CD1c-positive myeloid dendritic cell (primary cell): Measurements from ENCODE around the gene FGFR2.

ENCODE experiments used
- DNase-seq: peaks from one replicate; pipeline ENCODE4 v3.0.0-alpha.2; 2016; ENCODE audit errors: extremely low spot score

FGFR2 gene

GRCh38 chr10:121610798-121611323, 12.6 kb upstream of the FGFR2 start:
- no peak for DNase-seq

GRCh38 chr10:121609426-121610380, 11.5 kb upstream of the FGFR2 start:
- no peak for DNase-seq

DNA sequence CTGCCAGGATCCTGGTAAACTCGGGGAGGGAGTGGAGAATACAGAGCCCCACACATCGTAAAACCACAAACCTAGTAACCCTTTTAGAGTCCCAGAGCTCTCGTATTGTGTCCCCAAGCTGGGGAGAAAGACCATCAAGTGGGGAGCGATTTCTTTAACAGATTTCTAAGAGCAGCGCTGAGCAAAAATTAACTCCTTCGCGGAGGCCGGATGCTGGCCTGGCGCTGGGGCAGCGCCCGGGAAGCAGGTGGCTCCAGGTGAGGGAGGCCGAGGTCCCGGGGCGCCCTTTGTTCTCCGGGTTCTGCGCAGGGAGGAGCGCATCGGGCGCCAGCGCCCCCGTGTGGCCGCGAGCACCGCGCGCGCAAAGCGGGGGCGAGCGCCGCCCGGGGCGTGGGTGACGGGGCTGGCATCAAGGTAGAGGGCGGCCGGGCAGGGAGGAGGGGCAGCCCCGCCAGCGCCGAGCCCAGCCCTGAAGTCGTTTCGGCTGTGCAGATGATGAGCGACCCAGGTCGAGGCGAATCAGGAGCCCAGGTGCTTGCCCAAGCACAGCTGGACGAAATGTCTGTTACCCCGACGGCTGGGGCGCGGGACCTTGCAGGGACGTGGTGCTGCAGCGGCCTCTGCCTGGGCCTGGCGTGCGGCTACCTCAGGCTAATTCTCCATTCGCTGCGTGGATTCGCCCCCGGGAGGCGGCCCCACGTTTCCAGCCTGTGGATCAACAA, 10.4 kb upstream of the FGFR2 start:
- DNase-seq, result peak; percentile 34

GRCh38 chr10:121607310-121608055, 9.2 kb upstream of the FGFR2 start:
- no peak for DNase-seq

GRCh38 chr10:121605708-121606107, 7.5 kb upstream of the FGFR2 start:
- no peak for DNase-seq

- DNase-seq, result no peak
Observed at GRCh38 chr10:121601458-121601857, 3.2 kb upstream of the FGFR2 start.

DNA sequence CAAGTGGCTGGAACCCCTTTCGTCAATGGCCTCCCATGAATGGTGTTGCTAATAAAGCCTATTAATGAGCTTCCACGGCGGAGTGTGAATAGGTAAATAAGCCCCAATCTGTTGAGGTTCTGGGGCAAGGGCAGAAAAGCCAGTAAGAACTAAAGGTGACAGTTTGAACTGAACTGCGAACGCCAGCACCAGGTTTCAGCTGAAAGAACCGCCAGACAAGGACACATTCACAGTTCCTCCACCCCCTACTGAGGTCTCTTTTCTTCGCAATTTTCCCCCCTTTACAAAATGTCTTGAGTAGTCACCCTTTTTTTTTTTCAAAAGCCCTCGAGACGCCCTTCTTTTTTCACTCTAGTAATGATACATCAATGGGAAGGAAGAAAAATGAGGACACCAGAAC, 2.4 kb upstream of the FGFR2 start:
- DNase-seq, result no peak

DNA sequence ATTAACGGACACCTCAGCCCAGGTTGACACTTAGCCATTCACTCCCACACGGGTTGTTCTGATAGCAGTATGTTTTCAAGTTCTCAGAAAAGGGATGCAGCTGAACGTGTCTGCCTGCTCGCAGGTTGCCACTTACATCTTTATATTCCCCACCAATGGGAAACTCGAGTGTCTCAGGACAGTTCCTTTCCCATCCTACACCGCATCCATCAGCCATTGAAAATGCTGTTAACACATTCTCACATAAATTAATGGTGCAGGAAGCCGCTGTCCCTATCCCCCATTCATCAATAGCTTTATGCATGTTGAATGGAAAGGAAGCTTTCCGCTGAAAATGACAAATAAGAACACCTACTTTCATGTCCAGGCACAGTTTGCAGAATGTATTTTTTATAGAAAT, 1.7 kb upstream of the FGFR2 start:
- no peak for DNase-seq

GRCh38 chr10:121597504-121598262, 561 bp downstream of the FGFR2 start:
- no peak for DNase-seq

DNA sequence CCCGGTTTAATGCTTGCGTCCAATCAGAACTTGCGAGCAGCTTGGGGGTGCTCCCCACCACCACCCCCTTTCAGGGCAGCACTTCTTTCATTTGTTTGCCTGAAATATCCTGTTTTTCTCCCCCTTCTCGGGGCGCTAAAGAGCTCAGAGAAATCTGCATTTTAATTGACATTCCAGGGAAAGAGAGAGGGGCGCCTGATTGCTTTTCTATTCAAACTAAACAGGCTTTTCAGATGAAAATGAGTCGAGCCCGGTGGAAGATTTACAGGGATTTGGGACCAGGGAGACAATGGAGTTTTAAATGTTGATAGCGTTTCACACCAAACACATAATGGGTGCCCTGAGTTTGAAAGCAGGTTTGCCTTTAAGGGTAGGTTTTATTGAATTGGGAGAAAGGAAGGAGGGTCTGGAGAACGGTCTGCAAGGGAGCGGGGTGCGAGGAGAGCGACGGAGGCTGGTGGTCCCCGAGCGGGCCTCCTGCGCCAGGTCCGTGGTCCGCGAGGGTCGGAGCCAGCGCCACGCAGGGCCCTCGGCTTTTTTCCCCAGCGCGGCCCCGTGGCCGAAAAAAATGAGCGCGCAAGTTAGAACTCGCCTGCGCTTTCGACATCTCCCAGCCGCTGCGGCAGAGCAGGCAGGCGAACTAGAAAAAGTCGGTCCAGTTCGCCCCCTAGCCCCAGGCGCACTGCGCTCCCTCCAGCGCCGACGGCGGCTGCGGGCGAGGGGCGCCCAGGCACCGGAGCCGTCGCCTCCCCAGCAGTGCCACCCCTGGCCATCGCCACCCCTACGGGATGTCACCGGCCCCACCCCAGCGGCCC, 1.3 kb downstream of the FGFR2 start:
- DNase-seq, result no peak

GRCh38 chr10:121595806-121596688, 2.2 kb downstream of the FGFR2 start:
- DNase-seq, result no peak

DNA sequence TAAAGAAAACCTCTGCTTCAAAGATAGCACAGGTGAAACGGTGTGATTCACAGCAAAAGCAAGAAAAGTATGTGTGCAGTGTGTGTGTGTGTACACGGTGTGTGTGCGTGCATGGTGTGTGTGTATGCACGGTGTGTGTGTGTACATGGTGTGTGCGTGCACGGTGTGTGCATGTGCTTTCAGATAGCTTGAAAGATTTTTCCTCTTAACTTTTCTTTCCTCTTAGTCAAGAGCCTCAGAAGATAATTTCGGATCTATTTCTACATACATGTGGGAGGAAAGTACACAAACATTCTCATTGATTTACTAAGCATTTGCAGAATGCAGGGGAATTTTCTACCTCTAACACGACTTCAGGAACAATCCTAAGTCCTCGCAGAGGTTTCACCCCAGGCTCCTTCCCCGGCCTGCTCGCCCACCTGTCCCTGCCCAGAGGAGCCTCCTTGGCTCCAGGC, 2.9 kb downstream of the FGFR2 start:
- no peak for DNase-seq

GRCh38 chr10:121594623-121595350, 3.5 kb downstream of the FGFR2 start:
- no peak for DNase-seq

- no peak for DNase-seq
Observed at GRCh38 chr10:121594076-121594475, 4.2 kb downstream of the FGFR2 start.

- no peak for DNase-seq
Observed at GRCh38 chr10:121593281-121594075, 4.8 kb downstream of the FGFR2 start.

GRCh38 chr10:121592155-121592890, 5.9 kb downstream of the FGFR2 start:
- no peak for DNase-seq

GRCh38 chr10:121591186-121591585, 7.1 kb downstream of the FGFR2 start:
- no peak for DNase-seq
